Stimulated activated CD4-positive, alpha-beta T cell treated with anti-CD3 and anti-CD28 coated beads, Interleukin-12 subunit alpha, Interleukin-12 subunit beta, amount 100 ng/mL, for 48 hours (primary cell): ENCODE measurements around the gene EPHA1.
"Not testable (repeated sequence)": the region's sequence is repeated elsewhere in the genome, so short reads cannot be mapped to it uniquely, and the experiment has no call there.

Experiments used
- DNase-seq, 3 donors: peaks; one replicate each; pipeline ENCODE4 v3.0.0-alpha.2; 2020; ENCODE audit warnings: low read depth in 2 of 3, low spot score in 1 of 3

Gene EPHA1

DNA sequence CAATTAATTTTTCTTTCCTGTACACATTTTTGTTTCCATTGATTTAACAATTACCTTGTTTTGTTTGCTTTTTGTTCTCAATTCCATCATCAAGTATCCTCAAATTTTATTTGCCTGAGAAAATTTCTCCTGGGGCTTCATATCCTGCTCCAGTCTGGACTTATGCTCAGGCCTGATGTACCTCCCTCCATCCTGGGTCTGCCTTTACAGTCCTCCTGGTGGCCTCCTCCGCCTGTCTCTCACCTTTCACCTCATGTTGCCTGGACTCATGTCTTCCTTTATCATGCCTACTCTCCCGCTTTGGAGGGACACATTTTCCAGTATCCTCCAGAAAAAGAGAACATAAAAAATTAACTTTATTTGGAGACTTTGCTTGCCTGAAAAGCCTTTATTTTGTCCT lies 22.5 kb upstream of the EPHA1 start:
- DNase-seq, result no peak

DNA sequence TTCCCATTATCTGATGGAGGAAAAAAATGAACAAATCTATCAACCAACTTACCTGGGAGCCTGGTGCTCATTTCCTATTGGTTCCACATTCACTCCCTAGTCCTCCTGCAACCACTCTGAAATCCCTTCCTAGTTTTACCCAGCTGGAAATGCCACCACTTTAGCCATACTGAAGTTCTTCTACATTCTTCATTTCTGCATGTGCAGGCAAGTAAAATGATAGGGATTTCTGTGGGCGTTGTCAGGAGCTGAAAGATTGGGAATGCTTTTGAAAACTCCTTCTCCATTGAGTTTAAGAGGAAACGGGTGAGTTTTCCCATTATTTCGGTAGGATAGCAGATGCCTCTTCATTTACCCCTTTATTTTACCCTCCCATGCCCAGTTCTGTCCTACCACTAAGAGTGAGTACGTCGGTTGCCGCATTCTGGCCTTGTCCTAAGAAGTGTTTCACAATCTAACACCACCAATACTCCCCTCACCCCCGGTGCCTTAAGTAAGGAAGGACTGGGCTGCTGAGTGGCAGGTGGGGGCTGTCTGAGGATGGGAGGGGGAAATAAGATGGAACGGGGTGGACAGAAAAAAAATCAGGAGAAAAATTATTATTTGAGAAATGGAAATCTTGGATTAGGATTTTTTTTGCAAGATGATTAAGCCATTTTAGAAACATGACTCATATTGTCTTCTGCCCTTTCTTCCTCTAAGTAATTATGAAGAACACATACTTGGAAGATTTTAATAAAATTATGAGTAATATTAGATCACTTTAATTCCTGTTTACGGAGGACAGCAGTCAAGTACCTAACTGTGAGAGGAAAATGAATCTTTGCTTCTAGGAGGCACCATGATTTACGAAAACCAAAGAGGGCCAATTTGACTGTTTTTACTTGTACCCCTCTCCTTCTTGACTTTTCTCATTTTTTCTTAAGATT lies 21.4 kb upstream of the EPHA1 start:
- no peak for DNase-seq

DNA sequence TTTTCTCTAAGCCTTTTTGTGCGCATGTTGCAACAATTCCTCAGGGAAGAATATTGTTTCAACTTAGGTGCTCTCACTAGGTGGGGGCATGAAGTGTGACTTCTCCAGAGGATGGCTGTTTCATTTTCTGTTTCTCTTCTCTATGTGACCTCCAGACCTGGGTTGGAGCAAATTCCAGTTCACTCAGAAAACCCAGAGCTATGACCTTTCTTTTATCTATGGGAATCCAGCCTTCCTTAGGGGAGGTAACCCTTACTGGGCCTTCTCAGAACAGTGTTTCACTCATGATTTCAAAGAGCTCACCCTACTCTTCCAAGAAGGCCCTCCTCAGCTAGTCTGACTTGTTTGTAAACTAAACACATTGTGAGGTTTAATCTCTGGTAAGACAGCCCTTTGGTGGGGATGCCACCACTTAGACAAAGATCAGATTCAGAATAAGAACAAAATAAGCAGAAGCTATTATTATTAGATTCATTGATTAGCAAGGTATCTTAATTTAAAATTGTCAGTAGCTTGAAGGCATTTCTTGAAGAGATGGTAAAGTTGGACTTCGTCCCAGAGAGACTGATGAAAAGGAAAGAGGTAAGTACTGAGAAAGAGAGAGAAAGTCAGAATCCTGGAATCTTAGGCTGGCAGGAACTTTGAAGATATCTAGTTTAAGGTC lies 18.0 kb upstream of the EPHA1 start:
- DNase-seq, result no peak

DNA sequence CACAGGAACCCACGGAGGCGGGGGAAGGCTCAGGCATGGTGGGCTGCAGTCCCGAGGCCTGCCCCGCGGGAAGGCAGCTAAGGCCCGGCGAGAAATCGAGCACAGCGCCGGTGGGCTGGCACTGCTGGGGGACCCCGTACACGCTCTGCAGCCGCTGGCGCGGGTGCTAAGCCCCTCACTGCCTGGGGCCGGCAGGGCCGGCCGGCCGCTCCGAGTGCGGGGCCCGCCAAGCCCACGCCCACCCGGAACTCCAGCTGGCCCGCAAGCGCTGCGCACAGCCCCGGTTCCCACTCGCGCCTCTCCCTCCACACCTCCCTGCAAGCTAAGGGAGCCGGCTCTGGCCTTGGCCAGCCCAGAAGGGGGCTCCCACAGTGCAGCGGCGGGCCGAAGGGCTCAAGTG lies 15.8 kb upstream of the EPHA1 start:
- DNase-seq, result not testable (repeated sequence)

DNA sequence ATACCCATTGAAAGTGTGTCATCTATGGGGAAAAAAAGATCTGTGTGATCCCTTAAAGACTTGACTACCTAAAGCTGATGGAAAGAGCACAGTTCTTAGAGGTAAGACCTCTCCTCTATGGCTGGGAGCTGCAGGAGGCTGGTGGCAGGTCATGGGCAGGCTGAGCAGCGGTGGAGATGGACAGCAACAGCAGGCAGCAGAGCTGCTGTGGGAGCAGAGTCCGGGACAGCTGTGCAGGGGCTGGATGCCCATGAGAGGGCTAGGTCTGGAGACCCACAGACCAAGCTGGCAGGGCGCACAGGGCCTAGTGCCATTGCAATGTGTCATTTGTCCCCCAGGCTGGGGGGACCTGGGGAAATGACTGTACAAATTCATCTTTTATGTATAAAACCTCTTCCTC lies 13.4 kb upstream of the EPHA1 start:
- DNase-seq, result no peak

DNA sequence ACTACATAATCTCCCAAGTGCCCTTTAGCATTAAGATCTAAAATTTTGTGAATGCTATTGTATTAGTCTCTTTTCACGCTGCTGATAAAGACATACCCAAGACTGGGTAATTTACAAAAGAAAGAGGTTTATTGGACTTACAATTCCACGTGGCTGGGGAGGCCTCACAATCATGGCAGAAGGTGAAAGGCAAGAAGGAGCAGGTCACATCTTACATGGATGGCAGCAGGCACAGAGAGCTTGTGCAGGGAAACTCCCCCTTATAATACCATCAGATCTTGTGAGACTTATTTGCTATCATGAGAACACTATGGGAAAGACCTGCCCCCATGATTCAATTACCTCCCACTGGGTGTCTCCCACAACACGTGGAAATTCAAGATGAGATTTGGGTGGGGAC lies 12.0 kb upstream of the EPHA1 start:
- DNase-seq, result not testable (repeated sequence)

DNA sequence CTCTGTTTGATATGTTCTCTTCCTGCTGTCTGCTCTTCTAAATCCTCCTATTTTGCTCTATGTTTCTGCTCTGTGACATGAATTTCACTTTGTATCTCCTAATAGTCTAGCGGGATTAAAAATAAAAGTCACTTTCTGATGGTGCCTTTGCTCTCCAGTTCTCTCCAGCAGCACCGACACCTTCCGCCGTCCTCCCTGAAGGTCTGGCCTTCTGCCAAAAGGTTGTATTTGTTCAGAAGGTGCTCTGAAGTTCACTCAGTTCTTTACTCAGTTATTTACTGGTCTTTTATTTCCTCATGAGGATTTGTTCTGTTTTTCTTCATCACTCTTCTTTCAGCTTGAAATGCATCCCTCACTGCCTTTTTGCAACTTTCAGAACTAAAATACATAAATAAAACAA lies 11.2 kb upstream of the EPHA1 start:
- no peak for DNase-seq

DNA sequence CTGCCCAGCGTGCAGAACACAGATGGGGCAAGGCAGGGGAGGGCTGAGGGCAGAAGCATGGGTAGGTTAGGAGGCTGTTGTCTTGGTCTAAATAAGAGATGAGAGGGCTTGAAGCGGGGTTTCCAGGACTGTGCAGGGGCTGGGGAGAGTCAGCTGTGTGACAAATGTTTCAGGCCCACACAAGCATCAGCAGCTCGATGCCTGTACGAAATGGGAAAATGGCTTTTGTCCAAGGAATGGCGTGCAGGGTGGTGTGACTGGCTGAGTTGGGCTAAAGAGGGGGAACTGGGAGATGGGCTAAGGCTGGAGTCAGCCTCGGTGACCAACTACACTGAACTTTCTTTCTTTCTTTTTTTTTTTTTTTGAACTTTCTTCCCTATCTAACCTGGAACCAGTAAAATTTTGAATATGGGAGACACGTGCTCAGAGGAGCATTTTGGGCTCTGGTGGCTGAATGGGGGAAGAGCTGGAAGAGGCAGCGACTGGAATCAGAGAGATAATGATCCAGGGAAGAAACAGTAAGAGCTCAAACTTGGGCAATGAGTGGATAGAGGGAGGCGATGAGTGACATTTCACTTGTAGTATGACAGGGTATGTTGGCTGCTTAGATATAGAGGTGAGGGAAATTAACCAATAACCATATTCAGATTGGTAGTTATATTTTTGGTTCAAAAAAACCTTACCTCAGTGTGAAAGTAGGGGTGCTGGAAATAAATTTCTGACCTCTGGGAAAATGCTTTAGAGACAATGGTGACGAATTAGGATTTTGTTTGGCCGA lies 10.2 kb upstream of the EPHA1 start:
- no peak for DNase-seq

DNA sequence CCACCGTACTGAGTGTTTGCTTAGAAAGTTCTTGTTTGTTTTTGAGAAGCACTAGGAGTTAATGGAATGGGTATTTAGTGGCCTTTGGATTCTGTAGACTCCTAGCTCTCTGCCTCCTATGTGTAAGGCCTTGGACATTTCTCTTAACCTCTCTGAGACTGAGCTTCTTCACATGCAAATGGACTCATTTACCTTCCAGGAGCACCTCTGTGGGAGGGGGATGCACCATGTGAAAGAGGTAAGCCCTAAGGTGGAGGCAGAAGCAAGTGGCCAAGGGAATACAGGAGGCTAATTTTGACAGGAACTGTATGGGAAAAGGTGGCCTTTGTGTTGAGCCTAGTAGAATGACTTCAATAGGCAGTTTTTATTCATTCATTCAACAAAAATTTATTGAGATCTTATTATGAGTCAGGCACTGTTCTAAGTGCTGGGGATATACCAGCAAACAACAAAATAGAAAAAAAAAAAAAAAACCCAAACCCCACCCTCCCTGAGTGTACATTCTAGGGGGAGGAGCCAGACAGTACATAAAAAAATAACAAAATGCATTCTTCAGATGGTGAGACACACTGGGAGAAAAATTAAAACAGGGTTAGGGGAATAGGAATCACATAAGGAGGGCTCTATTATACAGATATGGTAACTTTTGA lies 9.2 kb upstream of the EPHA1 start:
- no peak for DNase-seq

DNA sequence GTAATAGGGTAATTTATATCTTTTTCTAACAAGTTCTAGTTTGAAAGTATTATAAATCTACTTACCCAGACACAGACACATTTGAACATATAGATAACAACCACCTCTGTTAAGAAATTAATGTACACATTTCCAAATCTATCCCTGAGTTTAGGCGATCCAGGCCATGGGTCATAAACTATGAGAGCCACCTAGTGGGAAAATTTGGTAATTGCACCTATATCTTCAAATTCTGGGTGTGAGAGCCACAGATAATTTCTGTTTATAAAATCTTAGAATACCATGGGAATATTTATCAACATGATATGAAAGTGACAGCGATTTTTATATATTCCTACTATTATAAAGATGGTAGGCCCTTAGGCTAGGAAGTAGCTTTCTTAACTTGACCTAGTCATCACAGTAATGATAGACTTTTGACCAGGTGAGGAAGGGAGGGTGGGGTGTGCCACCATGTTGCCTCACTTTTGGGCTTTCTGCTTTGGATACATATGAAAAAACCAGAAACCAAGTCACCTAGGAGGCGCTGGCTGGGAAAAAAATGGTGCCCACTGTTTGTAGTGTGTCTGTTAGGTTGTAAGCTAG lies 8.0 kb upstream of the EPHA1 start:
- DNase-seq, result peak in 1 of 3 donors; percentile 41

DNA sequence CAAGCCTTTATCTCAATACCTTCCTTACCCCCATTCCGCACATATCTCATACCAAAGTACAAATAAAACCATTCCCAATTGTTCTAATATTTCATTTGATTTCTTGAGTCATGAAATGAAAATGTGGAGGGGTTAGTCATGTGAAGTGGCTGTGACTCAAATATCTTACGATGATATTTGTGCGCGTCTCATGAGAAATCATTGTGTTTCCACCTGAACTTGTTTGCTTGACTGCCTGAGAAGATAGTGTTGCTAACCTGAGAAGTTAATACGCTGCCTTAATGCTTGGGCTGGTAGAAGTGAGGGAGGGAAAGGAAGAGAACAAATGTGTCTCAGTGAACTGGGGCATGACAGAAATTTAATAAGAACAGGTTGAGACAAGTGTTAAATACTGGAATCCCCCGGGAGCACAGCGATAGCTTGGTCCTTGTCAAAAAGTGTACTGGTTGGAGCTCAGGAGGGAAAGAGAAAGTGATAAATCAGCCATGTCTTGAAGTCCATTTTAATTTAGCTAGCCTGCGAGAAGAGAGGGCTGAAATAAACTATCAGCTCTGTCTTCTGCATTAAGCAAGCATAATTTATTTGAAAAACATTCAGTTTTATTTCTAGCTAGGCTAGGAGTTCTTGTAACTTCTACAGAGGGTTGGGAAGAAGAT lies 7.2 kb upstream of the EPHA1 start:
- no peak for DNase-seq

DNA sequence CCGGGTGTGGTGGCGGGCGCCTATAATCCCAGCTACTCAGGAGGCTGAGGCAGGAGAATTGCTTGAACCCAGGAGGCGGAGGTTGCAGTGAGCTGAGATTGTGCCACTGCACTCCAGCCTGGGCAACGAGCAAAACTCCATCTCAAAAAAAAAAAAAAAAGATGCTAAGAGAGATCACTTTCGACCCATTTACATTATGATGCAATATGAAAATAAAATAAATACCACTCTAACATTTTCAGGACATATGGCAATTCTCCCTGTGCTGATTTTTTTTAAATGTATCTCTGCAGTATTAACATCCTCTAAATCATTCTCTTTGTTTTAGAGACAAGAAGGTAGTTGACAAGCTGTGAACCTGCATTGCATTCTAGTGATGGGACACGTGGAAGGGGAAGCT lies 6.6 kb upstream of the EPHA1 start:
- DNase-seq, result not testable (repeated sequence)

DNA sequence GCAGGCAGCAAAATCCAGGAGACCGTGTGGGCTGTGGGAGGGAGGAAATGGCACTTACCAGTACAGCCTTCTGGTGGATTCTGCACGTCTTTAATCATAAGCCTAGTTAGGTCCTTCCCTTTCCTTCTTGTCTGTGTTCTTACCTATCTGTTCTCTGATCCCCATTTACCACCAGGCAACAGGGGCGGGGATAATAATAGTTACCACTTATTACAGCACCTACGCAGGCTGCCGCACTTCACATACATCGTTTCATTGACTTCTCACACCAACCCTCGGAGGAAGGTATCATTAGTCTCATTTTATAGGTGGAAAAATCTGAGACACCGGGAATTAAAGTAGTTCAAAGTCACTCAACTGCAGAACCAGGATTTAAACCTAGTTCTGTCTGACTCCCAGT lies 4.5 kb upstream of the EPHA1 start:
- no peak for DNase-seq

DNA sequence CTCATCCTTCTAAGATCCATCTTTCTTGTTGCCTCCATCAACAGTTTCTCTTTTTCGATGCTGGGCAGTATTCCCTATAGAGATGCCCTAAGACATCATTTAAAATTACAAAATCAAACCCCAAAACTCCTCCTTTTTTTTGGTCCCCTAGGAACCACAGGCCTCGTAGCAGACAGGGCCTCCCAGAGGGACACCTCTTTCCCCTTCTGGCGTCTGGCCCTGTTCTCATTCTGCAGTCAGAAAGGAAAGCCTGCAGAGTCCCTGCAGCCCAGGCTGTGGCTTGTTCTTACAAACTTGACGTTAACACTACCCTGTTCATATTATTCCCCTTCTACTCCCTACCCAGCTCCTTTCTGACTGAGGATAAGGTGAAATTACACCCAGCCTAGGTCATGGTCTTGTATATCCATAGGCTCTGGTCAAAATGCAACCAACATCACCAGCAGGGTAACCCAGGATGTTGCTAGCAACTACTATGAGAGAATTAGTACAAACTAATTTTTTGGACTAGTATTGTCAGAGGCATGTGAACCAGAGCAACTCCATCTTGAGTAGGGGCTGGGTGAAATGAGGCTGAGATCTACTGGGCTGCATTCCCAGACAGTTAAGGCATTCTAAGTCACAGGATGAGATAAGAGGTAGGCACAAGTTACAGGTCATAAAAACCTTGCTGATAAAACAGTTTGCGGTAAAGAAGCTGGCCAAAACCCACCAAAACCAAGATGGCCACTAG lies 3.5 kb upstream of the EPHA1 start:
- no peak for DNase-seq

DNA sequence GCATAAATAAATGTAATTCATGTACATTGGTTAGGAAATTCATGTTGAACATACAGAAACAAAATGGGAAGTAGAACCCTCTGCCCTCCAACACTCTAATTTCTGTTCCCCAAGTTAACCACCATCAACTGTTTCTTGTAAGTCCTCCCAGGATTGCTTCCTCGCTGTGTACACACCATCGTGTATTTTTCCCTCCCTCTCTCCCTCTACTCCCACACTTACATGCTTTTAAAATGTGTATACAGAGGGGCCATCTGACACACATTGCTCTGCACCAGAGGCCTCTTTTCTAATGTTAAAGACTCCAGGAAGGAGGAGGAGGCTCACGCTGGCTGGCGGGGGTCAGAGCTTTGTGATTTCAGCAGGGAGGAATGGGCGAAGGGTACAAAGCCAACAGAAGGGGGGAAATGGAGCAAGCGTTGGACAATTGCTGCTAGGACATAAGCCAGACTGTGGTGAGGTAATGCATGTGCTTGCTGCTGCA lies 1.9 kb upstream of the EPHA1 start:
- DNase-seq, result no peak

DNA sequence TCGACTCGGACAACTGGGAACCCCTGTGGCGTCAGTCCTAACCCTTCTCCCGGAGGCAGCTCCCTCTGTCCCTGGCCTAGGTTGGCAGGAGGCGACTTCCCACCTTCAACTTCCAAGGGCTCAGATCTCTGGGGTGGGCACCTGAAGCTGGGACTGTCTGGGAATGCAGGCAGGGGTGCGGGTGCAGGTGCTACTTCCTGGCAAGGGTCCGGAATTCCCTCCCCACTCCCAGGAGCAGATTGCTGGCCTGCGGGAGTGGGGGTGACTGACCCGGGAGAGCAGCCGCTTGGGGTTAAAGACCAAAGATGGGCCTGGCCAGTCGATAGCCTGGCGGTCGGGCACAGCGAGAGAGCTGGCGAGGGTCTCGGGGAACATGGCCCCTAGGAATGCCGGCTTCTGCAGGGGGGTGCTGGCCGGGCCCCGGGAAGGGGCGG lies 387 bp downstream of the EPHA1 start:
- DNase-seq, result no peak

DNA sequence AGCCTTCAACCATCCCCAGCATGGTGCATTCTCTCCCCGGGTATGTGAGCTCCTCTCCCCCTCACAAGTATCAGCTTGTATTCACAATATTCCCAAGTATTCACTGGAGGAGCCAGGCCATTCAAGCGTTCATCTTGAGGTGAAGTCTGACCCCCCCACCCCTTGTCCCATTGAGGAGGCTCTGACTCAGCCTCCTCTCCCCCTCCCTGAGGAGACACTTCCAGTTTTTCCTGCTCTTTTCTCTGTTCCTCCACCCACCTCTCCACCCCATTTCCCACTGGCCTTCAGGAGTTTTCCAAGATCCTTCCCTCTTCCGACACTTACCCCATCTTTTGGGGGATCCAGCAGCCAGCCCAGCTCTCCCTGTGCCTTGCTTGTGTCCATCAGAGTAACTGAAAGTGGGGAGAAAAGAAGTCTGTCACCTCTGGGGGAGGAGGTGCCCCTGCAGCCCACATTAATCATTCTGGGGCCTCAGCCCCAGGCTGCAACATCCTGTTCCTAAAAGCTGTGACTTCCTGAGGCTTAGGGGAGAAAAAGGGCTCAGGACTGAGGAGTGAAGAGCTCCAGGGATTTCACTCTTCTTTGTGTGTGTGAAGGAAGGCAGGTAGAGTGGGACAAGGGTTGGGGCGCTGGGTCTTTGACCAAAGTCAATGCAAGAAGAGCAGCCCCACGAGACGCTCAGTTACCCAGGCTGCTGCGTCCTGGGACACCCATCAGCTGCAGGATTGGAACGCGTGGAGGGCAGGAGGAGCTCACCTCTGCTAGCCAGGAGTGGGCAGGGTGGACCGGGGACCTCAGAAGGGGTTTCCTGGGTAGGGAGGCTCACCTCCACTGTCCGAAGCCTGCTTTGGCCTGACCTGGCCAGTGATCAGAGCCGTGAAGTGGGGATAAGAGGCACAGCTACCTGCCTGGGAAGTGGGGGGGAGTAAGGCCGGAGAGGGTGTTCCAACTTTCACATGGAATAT lies 1.1 kb downstream of the EPHA1 start:
- DNase-seq, result no peak

DNA sequence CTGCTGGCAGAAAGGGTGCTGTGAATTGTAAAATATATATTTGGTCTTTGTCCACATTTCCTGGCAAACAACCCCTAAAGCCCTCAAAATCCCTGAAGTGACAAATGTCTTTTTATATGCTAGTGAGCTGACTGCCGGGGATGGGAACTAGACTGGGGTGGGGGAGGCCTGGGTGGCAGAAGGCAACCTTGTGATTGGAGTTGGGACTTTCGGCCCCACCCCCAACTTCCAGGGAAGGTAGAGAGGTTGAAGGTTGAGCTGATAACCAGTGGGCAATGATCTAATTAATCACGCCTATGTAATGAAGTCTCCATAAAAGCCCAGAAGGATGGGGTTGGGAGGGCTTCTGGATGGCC lies 2.7 kb downstream of the EPHA1 start:
- DNase-seq, result no peak
